Measurements from ENCODE around the gene LRBA. TPM values are rescaled to one million over a fixed set of nuclear protein-coding genes. Genes with fewer than 3 reads are reported as not detected.
"Not testable (repeated sequence)": the region's sequence is repeated elsewhere in the genome, so short reads cannot be mapped to it uniquely, and the experiment has no call there.

LRBA gene
- polyA plus RNA-seq, 1 experiment: 23.4 TPM

DNA sequence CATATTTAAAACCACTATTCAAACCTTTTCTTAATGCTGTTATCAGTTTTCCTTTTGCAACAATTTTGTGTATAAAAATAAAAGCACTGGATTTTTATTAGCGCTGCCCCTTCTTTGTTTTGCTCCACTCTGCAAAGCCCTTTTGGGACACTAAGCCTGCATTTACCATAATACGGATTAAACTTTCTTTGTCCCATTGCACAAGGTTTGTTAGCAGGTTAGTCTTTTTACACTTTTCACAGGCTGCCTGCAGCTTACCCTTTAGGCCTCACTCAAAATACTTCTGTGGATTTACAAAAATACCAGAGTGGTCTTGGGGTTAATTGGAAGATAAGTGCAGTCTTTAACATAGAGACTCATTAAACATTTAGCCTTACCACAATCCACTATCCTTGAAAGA is 468.8 kb downstream of the LRBA start:
- H3K9me3 ChIP-seq (ENCODE audit: control insufficient read depth, insufficient read depth, low read length): no peaks in the 10 kb centered on the region
- H3K27ac ChIP-seq (ENCODE audit: low read depth, low read length): no peak overlapping the region
- no peak overlapping the region for H3K4me3 ChIP-seq (ENCODE audit: low read depth, low read length)
- CTCF ChIA-PET: interaction anchor here (1.7 kb wide), 1 partner anchor 321 kb away, joined by 5 read pairs; no protein-coding TSS in a partner anchor
- no peaks in the 10 kb centered on the region for H3K27me3 ChIP-seq (ENCODE audit: control insufficient read depth, insufficient read depth, low read length)
- POLR2A ChIA-PET: no interaction called here
- TF ChIP-seq, protein P1, sequence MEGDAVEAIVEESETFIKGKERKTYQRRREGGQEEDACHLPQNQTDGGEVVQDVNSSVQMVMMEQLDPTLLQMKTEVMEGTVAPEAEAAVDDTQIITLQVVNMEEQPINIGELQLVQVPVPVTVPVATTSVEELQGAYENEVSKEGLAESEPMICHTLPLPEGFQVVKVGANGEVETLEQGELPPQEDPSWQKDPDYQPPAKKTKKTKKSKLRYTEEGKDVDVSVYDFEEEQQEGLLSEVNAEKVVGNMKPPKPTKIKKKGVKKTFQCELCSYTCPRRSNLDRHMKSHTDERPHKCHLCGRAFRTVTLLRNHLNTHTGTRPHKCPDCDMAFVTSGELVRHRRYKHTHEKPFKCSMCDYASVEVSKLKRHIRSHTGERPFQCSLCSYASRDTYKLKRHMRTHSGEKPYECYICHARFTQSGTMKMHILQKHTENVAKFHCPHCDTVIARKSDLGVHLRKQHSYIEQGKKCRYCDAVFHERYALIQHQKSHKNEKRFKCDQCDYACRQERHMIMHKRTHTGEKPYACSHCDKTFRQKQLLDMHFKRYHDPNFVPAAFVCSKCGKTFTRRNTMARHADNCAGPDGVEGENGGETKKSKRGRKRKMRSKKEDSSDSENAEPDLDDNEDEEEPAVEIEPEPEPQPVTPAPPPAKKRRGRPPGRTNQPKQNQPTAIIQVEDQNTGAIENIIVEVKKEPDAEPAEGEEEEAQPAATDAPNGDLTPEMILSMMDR (IDR thresholded peaks at IDR 0.05; ENCODE audit: low read depth, low read length): no peak
- DNase-seq (ENCODE audit: low read depth, low spot score): no peak

DNA sequence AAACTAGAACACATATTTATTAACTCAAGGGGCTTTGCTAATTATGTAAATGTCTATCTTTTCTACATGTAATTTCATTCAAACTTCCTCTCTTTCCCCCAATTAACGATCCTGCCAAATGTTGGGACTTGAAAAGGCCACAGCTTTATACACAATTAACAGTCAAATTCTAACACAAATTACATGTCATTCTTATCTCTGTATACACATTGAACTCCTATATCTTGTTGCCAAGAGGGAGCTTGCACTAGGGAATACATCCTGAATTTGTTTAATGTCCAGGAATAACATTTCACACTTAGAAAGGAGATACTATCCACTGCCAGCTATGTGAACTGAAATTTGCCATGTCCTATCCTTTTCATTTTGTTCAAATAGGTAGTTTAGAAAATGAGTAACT is 472.0 kb downstream of the LRBA start:
- Histone ChIP-seq H3K4me3 (ENCODE audit: low read depth, low read length) (no peak overlapping the region), H3K27ac (ENCODE audit: low read depth, low read length) (no peak overlapping the region), H3K9me3 (ENCODE audit: control insufficient read depth, insufficient read depth, low read length) (no peaks in the 10 kb centered on the region), H3K27me3 (ENCODE audit: control insufficient read depth, insufficient read depth, low read length) (no peaks in the 10 kb centered on the region)
- TF ChIP-seq, protein P1 (IDR thresholded peaks at IDR 0.05; ENCODE audit: low read depth, low read length): no peak
- ChIA-PET CTCF (no interaction called here), POLR2A (no interaction called here)
- no peak for DNase-seq (ENCODE audit: low read depth, low spot score)

DNA sequence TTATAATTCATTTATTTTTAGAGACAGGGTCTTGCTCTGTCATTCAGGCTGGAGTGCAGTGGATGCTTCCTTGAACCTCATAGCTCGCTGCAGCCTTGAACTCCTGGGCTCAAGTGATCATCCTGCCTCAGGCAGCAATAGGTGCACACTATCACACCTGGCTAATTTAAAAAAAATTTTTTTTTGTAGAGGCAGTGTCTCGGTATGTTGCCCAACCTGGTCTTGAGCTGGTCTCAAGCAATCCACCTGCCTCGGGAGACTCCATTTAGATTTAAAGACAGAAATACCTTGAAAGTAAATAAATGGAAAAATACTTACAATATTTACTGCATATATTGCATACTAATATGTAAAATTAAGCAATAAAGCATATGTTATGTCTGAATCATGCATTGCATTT is 473.4 kb downstream of the LRBA start:
- ChIA-PET POLR2A (no interaction called here), CTCF (no interaction called here)
- TF ChIP-seq, protein P1 (IDR thresholded peaks at IDR 0.05; ENCODE audit: low read depth, low read length): no peak
- Histone ChIP-seq H3K4me3 (ENCODE audit: low read depth, low read length) (no peak overlapping the region), H3K27me3 (ENCODE audit: control insufficient read depth, insufficient read depth, low read length) (no peaks in the 10 kb centered on the region), H3K27ac (ENCODE audit: low read depth, low read length) (no peak overlapping the region), H3K9me3 (ENCODE audit: control insufficient read depth, insufficient read depth, low read length) (no peaks in the 10 kb centered on the region)
- no peak for DNase-seq (ENCODE audit: low read depth, low spot score)

DNA sequence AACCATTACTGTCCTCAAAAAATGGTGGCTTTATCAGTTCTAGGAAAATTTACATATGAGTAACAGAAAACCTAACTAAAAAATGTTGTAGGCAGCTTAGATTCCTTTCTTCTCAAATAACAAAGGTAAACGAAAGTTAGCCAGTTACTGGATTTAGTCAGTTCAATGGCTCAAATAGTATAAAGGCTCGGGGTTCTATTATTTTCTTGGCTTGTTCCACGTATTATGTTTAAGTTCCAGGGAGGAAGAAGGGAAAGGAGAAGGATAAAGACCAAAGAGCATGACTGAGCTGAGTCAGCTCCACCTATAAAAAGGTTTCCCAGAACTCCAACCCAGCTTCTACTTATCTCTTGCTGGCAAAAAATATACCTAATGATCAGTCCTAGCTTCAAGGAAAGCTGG is 474.1 kb downstream of the LRBA start:
- Histone ChIP-seq H3K9me3 (ENCODE audit: control insufficient read depth, insufficient read depth, low read length) (no peaks in the 10 kb centered on the region), H3K27me3 (ENCODE audit: control insufficient read depth, insufficient read depth, low read length) (no peaks in the 10 kb centered on the region), H3K27ac (ENCODE audit: low read depth, low read length) (no peak overlapping the region), H3K4me3 (ENCODE audit: low read depth, low read length) (no peak overlapping the region)
- POLR2A ChIA-PET: no interaction called here
- CTCF ChIA-PET: interaction anchor here (0.8 kb wide), 1 partner anchor 326 kb away, joined by 3 read pairs; no protein-coding TSS in a partner anchor
- TF ChIP-seq, protein P1 (IDR thresholded peaks at IDR 0.05; ENCODE audit: low read depth, low read length): no peak
- DNase-seq (ENCODE audit: low read depth, low spot score): no peak

DNA sequence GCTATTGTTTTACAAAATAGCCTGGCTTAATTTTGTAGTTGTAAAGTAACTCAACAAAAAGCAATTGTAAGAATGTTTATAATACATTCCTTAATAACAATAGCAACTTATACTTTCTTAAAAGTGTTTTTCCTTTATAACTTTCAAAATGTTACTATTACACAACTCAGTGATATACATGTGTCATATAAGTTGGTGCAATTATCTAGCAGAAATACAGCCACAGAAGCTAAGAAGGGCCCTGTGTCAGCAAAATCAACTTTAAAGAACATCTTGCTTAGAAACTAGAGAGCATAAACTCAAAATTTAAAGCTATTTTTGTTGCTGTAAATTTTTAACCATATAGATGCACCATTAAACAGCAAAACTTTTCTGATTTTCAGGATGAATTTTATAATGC is 474.5 kb downstream of the LRBA start:
- H3K9me3 ChIP-seq (ENCODE audit: control insufficient read depth, insufficient read depth, low read length): no peaks in the 10 kb centered on the region
- no peak overlapping the region for H3K27ac ChIP-seq (ENCODE audit: low read depth, low read length)
- no peak overlapping the region for H3K4me3 ChIP-seq (ENCODE audit: low read depth, low read length)
- TF ChIP-seq, protein P1 (IDR thresholded peaks at IDR 0.05; ENCODE audit: low read depth, low read length): no peak
- POLR2A ChIA-PET: no interaction called here
- no peak for DNase-seq (ENCODE audit: low read depth, low spot score)
- H3K27me3 ChIP-seq (ENCODE audit: control insufficient read depth, insufficient read depth, low read length): no peaks in the 10 kb centered on the region
- CTCF ChIA-PET: interaction anchor here (0.8 kb wide), 1 partner anchor 327 kb away, joined by 3 read pairs; no protein-coding TSS in a partner anchor

DNA sequence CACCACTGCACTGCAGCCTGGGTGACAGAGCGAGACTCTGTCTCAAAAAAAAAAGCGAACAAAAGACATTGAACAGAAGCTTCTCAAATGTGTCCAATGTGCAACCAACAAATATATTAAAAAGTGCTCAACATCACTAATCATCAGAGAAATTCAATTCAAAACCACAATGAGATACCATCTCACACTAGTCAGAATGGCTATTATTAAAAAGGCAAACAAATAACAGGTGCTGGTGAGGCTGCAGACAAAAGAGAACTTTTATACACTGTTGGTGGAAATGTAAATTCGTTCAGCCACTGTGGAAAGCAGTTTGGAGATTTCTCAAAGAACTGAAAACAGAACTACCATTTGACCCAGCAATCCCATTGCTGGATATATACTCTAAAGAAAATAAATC is 477.2 kb downstream of the LRBA start:
- H3K27ac ChIP-seq (ENCODE audit: low read depth, low read length); POLR2A ChIA-PET; H3K4me3 ChIP-seq (ENCODE audit: low read depth, low read length); CTCF ChIA-PET; DNase-seq (ENCODE audit: low read depth, low spot score); H3K27me3 ChIP-seq (ENCODE audit: control insufficient read depth, insufficient read depth, low read length); H3K9me3 ChIP-seq (ENCODE audit: control insufficient read depth, insufficient read depth, low read length): not testable (repeated sequence)

All from AG04450 (cell line).